ENCODE data around the gene RBM33. TPM values are rescaled to one million over a fixed set of nuclear protein-coding genes. Genes with fewer than 3 reads are reported as not detected.

RBM33 gene
- polyA plus RNA-seq, 4 donors: 26.6 to 40.3 (median 34.8) TPM

DNA sequence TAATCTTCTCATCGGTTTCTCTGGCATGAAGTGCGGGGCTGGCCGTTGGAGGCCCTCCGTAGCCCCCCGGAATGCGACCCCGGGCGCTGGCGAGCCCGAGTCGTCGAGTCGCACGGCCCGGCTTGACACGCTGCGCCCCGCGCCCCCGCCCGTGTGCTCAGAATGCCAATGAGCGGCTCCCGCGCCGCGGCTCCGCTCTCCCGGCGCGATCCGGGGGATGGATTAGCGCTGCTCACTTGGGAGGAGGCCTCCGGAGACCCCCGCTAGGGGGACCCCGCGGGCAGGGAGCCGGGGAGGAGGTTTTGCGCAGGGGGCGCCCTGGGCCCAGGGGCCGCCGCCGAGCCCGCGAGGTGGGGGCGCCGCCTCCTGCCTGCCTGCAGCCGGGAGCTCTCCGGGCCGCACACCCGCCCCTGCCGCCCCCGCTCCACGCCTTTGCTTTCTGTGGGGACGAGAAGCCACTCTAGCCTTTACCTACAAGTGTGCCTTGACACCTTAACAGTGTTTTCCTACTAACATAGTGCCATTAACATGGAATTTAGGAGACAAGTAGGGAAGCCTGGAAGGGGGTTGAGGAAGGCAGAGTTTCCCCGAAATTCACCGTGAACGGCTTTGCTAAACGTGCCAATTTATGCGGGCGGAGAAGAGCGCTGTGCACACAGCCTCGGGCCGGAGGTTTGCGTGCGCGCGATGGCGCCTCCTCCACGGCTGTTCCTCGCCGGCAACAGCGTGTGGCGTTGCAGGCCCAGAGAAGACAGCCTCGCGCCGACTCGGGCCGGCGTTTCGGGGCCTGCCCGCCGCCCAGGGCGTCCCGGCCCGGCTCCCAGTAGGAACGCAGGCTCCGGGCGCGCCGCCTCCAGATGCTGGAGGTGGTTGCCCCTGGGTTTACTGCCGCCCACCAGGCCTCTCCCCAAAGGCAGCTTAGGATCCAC lies 160.7 kb downstream of the RBM33 start:
- no peak for DNase-seq (ENCODE audit: low read depth in 4 of 4, low spot score in 3 of 4)

DNA sequence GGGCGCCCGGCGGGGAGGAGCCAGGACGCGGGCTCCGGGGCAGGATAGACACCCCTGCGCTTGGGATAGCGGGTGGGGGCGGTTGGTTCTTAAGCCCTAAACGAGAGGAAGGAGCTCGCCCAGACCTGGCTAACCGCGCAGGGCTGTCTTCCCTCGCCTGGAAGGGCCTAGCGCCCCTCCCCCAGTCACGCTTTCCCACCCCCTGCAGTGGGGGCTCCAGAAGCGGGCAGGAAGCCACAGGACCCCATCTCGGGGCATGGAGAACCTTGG lies 161.3 kb downstream of the RBM33 start:
- DNase-seq (ENCODE audit: low read depth in 4 of 4, low spot score in 3 of 4): no peak

DNA sequence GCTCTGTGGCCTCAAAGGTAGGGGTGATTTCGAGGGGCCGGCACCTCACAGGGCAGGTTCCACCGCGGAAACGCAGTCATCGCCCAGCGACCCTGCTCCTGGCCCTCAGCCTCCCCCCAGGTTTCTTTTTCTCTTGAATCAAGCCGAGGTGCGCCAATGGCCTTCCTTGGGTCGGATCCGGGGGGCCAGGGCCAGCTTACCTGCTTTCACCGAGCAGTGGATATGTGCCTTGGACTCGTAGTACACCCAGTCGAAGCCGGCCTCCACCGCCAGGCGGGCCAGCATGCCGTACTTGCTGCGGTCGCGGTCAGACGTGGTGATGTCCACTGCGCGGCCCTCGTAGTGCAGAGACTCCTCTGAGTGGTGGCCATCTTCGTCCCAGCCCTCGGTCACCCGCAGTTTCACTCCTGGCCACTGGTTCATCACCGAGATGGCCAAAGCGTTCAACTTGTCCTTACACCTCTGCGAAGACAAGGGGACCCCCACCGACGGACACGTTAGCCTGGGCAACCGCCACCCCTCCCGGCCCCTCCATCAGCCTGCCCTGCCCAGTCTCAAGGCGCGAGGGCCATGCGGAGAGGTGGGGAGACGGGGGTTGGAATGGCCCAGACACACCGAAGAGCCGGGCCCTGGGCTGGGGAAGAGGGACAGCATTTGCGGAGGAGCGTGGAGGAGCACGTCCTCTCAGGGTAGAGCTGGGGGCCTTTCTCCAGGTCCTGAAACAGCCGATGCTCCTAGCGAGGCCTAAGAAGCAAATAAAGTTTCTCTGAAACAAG lies 161.8 kb downstream of the RBM33 start:
- DNase-seq (ENCODE audit: low read depth in 4 of 4, low spot score in 3 of 4): no peak

DNA sequence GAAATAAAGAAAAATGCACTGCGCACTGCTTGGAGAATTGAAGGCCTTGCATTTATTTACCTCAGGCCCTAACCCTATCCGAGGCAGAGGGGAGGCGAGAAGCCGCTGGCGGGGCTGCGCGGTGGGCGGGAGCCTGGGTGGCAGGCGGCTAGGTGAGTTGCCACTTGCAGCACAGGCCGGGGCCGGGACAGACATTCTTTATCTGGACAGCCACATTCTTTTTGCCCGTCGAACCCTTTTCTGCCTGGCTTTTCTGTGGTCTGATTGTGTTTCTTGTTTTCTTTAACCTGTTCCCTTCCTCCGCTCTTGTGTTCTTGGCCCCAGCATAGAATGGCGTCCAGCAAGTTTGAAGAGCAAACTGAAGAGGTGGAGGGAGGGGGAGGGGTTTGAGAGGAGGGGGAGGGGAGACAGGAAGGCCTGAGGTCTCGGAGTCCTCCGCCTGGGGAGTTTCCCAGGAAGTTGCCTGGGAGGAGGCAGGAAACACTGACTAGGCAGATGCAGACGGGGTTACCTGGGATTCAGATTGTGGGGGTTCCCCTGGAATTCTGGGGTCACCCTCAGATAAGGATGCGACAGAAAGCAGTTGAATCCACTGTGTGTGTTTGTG lies 162.7 kb downstream of the RBM33 start:
- no peak for DNase-seq (ENCODE audit: low read depth in 4 of 4, low spot score in 3 of 4)

DNA sequence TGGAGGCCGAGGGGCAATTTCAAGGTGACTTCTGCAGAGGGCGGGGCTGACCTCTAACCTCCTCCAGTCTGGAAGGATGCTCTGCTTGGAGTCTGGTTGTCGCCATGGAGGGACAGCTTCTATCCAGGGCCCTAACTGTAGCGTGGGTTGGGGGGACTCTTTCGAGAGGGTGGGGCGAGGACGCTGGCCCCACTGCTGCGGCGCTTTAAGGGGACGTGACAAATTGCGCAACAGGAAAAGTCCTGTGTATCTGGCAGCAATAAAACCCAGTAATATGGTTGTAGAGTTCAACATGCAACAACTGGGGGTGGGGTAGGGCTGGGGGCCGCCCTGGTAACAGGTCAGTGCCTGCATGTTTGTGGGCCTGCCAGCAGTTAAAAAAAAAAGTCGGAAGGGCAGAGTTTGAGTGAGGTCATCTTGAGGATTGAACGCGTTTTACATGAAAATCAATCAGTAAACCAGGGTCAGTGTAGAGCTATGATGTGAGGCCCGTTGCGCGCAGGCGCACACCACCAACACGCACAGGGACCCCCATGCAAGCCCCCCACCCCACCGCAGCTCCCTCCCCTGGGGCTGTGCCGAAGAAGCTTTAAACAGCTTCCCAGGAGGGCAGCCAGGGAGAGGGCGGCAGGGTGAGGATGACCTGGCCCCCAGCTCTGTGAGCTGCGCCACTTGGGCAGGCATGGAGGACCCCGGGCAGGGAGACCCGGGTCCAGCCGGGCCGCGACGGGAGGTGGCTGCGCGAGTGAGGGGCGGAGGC lies 163.5 kb downstream of the RBM33 start:
- DNase-seq (ENCODE audit: low read depth in 4 of 4, low spot score in 3 of 4): no peak

DNA sequence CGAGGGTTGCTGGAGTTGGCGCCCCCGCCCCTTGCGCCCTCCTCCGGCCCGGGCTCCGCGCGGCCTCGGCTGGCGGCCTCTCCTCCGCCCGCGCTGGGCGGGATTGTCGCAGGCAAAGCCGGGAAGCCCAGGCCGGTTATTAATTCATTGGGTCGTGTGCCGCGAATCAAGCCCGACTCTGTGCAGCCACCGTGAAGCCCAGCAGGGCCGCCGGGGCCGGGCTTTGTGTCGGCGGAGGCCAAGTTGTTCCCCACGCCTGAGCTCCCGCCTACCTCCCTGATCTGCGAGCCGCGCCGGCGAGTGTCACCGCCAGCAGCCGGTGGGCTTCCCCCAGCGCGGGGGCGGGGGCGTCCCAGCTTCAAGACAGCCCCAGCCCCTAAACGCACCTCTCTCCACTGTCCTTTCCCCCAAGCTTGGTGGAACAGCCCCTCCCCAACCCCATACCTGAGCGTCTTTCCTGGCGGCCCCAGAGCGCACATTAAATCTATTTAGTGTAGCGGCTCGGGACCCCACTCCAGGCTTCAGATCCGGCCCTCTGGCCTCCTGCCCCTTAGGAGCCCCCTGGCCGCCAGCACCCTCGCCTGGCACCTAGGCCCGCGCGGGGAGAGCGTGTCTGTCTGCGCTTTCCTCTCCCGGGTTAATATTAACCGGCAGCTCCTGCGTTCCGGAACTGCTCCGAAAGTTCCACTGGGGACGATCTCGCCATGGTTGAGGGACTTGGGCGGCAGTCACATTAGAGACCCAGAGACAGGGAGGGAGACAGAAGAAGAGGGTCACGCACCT lies 164.3 kb downstream of the RBM33 start:
- DNase-seq (ENCODE audit: low read depth in 4 of 4, low spot score in 3 of 4): no peak

DNA sequence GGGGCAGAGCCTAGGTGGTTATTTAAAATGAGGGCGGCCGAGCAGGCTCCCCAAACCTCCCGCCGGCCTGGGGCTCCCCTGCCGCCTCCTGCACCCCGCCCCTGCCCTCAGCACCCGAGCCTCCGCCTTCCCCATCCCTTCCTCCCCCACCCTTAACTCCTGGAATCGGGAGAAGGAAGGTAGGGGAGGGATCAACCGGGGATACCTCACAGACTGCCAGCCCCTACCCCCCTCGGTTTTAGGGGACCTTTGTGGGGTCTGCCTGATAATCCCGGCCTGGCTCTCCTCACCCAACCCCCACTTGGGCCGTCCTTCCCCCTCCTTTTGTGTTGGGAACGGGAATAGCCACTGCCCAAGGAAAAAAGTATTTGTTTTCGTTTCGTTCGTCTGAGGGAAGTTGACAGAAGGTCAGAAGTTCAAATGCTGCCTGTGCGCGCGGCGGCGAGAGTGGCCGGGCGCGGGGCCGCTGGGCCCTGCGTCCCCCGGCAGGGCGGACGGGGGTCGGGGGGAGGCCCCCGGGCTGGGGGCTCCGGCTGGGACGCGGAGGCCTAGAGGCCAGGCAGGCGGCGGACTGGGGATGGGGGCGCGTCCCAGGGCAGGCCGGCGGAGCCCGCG lies 165.0 kb downstream of the RBM33 start:
- DNase-seq (ENCODE audit: low read depth in 4 of 4, low spot score in 3 of 4): no peak

DNA sequence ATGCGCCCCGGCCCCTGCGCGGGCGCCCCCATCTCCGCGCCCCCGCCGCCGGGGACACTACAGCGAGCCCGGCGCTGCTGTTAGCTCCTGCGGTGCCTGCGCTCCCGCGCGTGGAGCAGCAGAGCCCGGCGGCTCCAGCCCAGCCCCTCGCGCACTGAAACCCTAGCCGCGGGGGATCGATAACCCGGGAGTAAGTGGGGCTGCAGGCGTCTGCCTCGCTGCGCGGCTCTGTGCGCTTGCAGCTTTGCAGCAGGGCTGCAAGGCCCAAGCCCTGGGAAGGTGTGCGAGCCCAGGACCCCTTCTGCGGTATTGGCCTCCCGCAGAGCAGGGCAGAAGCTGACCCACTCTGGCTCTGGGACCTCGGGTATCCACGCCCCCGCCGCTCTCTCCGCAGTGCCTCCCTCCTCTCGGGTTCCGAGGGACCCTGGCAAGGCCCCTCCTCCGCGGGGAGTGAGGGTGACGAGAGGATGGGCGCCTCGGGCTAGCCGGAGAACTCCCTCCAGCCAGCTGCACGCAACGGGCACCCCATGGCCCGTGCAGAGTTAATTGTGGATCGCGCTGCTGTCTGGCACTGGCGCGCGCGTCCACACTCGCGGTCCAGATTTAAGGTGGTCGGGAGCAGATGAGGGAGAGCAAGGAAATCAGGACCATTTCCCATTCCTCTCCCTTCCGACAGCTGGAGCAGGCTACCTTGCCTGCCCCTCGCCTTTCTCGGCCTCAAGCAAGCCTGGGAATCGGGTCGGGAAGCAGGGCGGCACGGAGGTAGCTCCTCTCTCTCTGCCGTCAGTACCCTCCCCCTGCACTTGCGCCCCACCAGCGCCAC lies 165.7 kb downstream of the RBM33 start:
- DNase-seq (ENCODE audit: low read depth in 4 of 4, low spot score in 3 of 4): no peak

DNA sequence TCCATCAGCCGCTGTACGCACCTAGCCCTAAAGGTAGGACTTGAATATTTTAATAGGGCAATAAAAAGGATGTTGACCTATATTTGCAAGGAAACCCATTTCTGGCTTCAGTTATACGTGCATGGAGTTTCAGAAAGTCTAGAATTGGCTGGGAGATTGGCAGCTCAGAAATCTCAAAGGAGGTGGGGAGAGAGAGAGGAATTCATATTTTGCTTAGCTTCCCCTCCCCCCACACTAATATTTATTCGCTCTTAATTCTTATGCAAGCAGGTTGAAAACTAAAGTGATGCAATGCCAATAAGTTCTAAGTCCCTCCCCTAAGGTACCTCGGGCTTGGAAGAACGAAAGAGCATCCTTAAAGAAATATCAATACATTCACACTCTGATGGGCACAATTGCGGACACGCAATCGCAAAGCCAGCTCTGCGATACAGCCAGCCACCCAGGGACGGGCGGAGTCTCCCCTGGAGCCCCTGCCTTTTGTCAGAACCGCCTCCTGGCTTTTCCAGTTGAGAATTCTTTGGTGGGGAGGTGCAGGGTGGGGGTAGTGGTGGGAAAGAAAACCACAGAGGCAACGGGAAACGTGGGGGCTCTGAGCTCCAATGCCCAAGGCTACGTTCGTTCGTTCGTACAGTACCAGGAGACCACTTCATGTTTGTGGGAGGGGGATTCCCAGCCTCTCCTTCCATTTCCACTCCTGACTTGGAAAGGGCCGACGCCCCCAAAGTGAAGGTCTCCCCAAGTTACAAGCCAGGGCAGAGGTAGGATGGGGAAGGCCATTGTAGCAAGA lies 166.5 kb downstream of the RBM33 start:
- DNase-seq (ENCODE audit: low read depth in 4 of 4, low spot score in 3 of 4): no peak

DNA sequence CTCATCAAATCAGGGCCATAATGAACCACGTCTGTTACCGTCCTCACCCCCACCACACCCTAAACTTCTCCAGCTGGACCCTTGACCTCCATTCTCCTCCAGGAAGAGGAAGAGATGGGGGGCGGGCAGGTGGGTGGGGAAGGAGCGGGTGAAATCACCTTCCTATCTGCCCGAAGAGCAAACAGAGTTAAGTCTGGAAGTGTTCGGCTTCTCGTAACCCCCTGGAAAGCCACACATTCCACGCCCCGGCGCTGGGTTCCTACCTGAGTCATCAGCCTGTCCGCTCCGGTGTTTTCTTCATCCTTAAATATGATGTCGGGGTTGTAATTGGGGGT lies 167.1 kb downstream of the RBM33 start:
- DNase-seq (ENCODE audit: low read depth in 4 of 4, low spot score in 3 of 4): no peak

DNA sequence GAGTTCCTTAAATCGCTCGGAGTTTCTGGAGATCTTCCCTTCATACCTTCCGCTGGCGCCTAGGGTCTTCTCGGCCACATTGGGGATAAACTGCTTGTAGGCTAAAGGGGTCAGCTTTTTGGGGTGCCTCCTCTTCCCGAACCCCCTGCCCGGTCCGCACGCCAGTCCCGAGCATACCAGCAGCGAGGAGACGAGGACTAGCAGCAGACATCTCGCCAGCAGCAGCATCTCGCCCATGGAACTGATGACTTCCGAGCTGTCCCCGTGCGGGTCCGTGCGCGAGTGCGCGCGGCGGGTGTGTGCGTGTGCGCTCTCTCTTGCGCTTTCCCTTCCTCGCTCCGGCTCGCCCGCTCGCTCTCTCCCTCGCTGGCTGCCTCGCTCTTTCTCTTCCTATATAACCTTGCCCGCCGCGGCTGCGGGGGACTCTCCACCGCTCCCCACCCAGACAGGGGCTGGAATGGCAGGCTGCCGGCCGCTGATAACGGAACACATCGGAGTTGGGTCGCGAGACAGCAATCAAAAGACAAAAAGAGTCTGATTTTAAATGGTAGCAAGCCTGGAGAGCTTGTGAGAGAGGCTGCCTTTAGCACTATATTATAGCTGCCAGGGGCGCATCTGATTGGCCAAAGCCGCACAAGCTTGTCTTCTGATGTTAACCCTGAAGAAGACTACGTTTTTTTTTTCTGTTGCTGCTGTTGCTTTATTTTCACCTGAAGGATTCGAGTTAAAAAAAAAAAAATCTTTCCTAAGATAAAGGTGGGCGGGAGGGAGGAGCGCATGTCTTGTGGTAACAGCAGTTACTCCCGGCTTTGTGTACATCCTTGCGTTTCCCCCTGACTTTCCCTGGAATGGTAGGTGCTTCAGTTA lies 167.7 kb downstream of the RBM33 start, which contains the start of gene SHH:
TSS of gene SHH (minus strand) at position 569 of the 867 bp plus-strand sequence. CDS start at position 228, 341 bp downstream.
- no peak for DNase-seq (ENCODE audit: low read depth in 4 of 4, low spot score in 3 of 4)

DNA sequence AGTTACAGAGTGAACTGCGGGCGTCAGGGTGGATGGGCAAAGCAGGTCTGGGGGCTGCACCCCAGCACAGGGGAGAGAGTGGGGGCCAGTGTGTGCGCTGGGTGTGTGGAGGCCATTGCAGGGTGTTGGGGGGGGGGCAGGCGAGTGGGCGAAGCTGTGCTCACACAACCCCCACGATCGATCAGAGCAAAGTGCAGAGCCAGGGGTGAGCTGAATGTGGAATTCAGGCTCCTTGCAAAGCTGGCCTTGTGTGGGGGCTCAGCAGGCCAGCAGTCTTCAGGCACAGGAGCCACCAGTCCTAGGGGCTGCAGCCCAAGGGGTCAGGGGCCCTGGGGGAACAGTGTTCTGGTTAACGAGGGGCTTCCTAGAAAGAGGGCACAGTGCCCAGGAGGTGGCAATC lies 168.7 kb downstream of the RBM33 start:
- no peak for DNase-seq (ENCODE audit: low read depth in 4 of 4, low spot score in 3 of 4)

DNA sequence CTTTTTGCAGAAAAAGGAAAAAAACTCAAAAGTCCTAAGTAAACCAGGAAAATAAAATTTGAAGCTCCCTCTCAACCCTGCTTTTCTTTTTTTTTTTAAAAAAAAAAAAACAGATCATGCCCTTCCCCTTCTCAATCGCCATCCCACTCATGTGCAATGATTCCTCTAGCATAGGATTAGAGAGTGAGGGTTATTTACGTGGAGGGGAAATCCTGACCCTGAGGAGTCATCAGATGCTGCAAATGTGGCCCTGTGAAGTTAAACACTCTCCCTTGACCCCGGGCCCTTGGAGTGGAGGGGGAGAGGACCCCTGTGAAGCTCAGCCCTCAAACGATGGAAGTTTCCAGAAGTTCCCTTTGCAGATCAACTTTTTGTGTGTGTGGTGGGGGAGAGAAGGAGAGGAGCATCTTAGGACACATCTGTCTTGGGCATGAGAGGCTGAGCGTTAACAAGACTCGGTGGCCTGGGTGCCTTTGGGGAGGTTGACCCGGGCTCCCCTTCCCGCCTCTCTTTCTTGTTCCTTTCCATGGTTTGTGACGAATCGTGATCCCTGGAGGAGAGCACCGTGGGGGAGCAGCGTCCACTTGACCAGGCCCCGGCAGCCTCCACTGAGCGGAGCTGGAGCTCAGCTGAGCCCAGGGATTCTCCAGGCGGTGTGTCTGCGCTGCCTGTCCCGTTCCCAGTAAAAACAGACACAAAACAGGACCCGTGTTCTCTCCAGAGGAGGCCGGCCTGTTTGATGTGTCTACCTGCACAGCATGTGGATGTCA lies 169.3 kb downstream of the RBM33 start:
- no peak for DNase-seq (ENCODE audit: low read depth in 4 of 4, low spot score in 3 of 4)

DNA sequence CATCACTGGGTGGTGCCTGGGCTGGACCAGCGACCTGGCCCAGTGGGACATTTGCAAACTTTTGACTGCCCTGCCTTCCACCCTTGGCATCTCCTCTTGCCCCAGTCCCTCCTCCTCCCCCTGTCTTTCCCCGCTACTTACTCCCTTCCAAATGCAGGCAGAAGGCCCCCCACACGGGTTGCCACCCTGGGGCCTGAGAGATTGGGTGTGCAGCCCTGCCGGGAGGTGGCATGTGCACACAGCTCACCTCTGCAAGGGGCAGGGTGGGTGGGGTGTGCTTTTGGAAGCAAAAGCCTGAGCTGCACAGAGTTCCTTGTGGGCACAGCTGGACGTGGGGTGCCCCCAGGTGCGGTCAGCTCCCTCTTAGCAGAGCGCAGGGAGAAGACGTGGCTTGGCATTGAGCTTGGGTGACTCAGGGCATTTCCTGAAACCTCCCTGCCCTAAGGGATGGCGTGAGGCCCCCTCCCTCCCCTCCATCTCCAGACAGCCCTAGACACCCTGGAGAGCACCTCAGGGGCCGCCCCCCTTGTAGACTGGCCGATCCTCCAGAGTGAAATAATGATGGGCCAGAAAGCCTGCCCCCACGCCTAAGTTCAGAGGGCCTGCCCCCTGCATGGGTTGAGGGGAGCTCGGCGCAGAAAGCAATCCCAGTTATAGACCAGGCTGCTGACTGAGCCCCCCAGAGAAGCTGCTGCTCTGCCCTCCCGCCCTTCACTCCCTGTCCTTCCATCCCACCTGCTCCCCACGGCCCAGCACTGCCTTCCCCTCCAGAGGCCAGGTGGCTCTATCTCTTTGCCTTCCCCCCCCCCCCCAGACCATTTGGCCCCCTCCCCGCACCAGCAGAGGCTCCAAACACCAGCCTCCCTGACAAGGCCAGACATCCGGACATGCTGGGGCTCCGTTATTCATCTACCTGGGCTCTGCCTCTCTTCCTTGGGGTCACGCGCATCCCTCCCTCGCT lies 170.1 kb downstream of the RBM33 start:
- no peak for DNase-seq (ENCODE audit: low read depth in 4 of 4, low spot score in 3 of 4)
